Endothelial cell of umbilical vein (primary cell): Measurements from ENCODE around the gene LPP.

ENCODE experiments used
- CTCF ChIP-seq, 2 donors: IDR thresholded peaks; 1 replicate in 1 of 2; 2 replicates in 1 of 2; pipeline ENCODE4 v1.5.1; 2011; ENCODE audit warnings: low read length in 2 of 2, mild to moderate bottlenecking in 2 of 2, moderate library complexity in 2 of 2, control low read depth in 1 of 2, inconsistent platforms in 1 of 2, low read depth in 1 of 2; ENCODE audit not compliant: insufficient read depth in 1 of 2; ENCODE audit errors: extremely low read depth in 1 of 2
- EZH2 ChIP-seq: IDR thresholded peaks from 2 replicates; pipeline ENCODE4 v1.6.1; 2012; ENCODE audit warnings: borderline replicate concordance, low read depth, mild to moderate bottlenecking, moderate library complexity, low read length, inconsistent platforms; ENCODE audit not compliant: severe bottlenecking
- MAX ChIP-seq: IDR thresholded peaks from 2 replicates; pipeline ENCODE4 v1.6.1; 2011; ENCODE audit not compliant: insufficient read depth, insufficient read length
- POLR2A ChIP-seq: IDR thresholded peaks from 2 replicates; pipeline ENCODE4 v1.6.1; 2012; ENCODE audit warnings: low read depth, mild to moderate bottlenecking, control low read depth, low read length
- POLR2AphosphoS5 ChIP-seq: IDR thresholded peaks from 2 replicates; pipeline ENCODE4 v1.6.1; 2012; ENCODE audit warnings: low read depth, mild to moderate bottlenecking, control low read depth, low read length, moderate library complexity; ENCODE audit not compliant: insufficient read depth

DNA sequence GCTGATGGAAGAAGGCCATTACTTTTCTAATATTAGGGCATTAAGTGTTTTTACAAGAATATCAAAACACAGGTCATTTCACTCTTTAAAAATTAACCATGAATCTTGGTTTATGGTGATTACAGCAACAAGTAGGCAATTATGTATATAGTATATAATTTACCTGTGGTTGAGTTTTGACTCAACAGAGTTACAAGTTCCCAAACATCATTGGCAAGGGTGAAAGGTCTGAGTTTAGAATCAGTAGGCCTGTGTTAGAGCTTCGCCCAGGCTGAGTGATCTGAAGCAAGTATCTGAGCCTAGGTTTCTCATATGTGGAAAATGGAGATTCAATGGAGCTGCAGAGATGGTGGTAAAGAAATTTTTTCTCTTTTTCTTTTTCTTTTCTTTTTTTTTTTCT is 25.1 kb upstream of the LPP start:
- no peak for TF ChIP-seq POLR2AphosphoS5
- TF ChIP-seq CTCF (IDR thresholded peaks at IDR 0.05; ENCODE audit: extremely low read depth in 1 of 2, insufficient read depth in 1 of 2, low read depth in 1 of 2, low read length in 2 of 2), result no peak
- no peak for TF ChIP-seq MAX
- no peak for TF ChIP-seq POLR2A
- TF ChIP-seq EZH2, result no peak
